ENCODE data around the gene ATF4. TPM values are rescaled to one million over a fixed set of nuclear protein-coding genes. Genes with fewer than 3 reads are reported as not detected.

ATF4 gene
- total RNA-seq, 3 donors from 2014 or later, result 339 to 403 (median 347) TPM

DNA sequence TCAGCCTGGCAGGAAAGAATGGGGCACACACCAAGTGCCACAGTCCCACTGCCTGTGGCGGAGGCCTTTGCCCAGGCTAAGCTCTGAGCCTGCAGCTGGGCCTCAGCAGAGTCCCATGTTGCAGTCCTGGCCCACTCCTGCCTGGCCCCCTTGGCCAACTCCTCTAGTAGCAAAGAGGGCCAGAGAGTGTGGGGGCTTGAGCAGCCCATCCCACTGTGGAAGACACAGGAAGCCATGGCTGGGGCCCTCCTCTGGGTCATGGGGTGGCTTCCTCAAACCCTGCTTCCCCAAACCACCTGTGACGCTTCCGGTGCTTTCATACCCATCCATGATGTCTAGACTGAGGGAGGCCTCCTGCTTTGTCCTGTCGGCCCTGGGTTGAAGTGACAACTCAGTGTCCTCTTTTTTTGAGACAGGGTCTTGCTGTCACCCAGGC is 6.4 kb downstream of the ATF4 start:
- TF ChIP-seq POLR2A (IDR thresholded peaks at IDR 0.05), result no peak
- TF ChIP-seq, protein P1, sequence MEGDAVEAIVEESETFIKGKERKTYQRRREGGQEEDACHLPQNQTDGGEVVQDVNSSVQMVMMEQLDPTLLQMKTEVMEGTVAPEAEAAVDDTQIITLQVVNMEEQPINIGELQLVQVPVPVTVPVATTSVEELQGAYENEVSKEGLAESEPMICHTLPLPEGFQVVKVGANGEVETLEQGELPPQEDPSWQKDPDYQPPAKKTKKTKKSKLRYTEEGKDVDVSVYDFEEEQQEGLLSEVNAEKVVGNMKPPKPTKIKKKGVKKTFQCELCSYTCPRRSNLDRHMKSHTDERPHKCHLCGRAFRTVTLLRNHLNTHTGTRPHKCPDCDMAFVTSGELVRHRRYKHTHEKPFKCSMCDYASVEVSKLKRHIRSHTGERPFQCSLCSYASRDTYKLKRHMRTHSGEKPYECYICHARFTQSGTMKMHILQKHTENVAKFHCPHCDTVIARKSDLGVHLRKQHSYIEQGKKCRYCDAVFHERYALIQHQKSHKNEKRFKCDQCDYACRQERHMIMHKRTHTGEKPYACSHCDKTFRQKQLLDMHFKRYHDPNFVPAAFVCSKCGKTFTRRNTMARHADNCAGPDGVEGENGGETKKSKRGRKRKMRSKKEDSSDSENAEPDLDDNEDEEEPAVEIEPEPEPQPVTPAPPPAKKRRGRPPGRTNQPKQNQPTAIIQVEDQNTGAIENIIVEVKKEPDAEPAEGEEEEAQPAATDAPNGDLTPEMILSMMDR (IDR thresholded peaks at IDR 0.05), result no peak
- no peak for TF ChIP-seq POLR2AphosphoS5 (IDR thresholded peaks at IDR 0.05)
- H3K4me3 ChIP-seq, result no peak overlapping the region
- no peak for DNase-seq (ENCODE audit: low spot score in 2 of 2)
- H3K9me3 ChIP-seq, result no peaks in the 10 kb centered on the region
- H3K27ac ChIP-seq, result peak overlapping the region; percentile 73 to 84
- no peaks in the 10 kb centered on the region for H3K27me3 ChIP-seq
- H3K36me3 ChIP-seq, result no peaks in the 10 kb centered on the region
- H3K4me1 ChIP-seq, result peaks cover 21 to 40% of the 10 kb centered on the region in 2 donors
- intact Hi-C loops (cut with DNase I; ENCODE audit: low total_unique reads), result loop anchor here (5.0 to 10.0 kb wide), 2 partner anchors 212 to 354 kb away; partner anchors contain the start of gene RPL3

DNA sequence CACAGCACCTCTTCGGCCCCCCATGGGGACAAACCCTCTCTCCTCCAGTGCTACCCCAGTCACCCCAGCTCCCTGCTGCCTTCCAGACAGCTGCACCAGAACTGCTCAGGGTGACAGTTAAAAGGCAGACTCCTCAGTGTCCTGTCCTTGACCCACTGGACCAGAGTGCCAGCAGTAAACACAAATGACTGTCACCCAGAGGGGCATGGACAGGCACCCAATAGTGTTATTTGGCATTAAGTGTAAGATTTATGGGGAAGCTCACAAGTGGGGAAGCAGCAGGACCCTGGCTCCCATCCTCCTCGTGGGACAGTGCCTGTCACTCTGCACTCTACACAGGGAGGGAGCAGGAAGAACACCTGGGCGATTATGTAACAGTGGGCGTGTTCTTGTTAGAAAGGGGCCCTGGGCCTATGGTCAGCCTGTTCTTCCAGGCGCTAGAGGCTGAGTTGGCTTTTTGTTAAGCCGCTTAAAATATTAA is 7.2 kb downstream of the ATF4 start:
- Histone ChIP-seq H3K4me3 (no peak overlapping the region), H3K9me3 (no peaks in the 10 kb centered on the region), H3K36me3 (no peaks in the 10 kb centered on the region), H3K27me3 (no peaks in the 10 kb centered on the region), H3K4me1 (peaks cover 20 to 32% of the 10 kb centered on the region in 2 donors), H3K27ac (peak overlapping the region; percentile 73 to 84)
- intact Hi-C loops (cut with DNase I; ENCODE audit: low total_unique reads), result loop anchor here (5.0 to 10.0 kb wide), 2 partner anchors 213 to 355 kb away; partner anchors contain the start of gene RPL3
- DNase-seq (ENCODE audit: low spot score in 2 of 2), result no peak
- TF ChIP-seq, protein P1 (IDR thresholded peaks at IDR 0.05), result no peak
- TF ChIP-seq POLR2AphosphoS5 (IDR thresholded peaks at IDR 0.05) (no peak), POLR2A (IDR thresholded peaks at IDR 0.05) (no peak)

DNA sequence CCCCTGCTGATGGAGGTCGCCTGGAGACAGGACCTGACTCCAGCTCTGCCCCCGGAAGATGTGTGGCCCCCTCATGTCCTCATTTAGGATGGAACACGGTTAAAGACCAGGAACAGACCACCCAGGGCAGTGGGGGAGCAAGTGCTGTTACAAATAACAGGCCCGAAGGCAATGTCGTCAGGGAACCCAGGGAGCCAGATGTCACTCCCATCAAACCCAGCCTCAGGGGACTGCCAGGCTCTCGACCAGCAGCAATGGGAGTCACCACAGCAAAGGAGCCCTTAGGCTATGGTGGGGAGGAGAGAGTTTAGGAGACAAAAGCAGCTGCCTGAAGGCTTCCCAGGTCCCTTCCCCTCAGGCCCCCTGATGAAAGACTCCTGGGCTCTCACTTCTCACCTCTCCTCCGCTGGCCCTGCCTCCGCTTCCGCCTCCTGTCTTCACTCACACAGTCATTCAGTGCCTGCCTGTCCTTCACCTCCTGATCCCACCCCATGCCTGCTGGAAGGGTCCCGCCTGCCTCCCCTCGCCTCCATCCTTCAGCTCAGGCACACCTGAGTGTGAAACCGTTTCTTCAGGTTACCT is 7.8 kb downstream of the ATF4 start:
- no peak for DNase-seq (ENCODE audit: low spot score in 2 of 2)
- H3K36me3 ChIP-seq, result no peaks in the 10 kb centered on the region
- intact Hi-C loops (cut with DNase I; ENCODE audit: low total_unique reads), result loop anchor here (5.0 to 10.0 kb wide), 2 partner anchors 213 to 356 kb away; partner anchors contain the start of gene RPL3
- peaks cover 20 to 29% of the 10 kb centered on the region in 2 donors for H3K4me1 ChIP-seq
- peak overlapping the region; percentile 73 to 84 for H3K27ac ChIP-seq
- TF ChIP-seq, protein P1 (IDR thresholded peaks at IDR 0.05), result no peak
- no peak for TF ChIP-seq POLR2AphosphoS5 (IDR thresholded peaks at IDR 0.05)
- no peaks in the 10 kb centered on the region for H3K9me3 ChIP-seq
- H3K27me3 ChIP-seq, result no peaks in the 10 kb centered on the region
- peak overlapping the region in 1 of 3 donors; percentile 56 for H3K4me3 ChIP-seq

DNA sequence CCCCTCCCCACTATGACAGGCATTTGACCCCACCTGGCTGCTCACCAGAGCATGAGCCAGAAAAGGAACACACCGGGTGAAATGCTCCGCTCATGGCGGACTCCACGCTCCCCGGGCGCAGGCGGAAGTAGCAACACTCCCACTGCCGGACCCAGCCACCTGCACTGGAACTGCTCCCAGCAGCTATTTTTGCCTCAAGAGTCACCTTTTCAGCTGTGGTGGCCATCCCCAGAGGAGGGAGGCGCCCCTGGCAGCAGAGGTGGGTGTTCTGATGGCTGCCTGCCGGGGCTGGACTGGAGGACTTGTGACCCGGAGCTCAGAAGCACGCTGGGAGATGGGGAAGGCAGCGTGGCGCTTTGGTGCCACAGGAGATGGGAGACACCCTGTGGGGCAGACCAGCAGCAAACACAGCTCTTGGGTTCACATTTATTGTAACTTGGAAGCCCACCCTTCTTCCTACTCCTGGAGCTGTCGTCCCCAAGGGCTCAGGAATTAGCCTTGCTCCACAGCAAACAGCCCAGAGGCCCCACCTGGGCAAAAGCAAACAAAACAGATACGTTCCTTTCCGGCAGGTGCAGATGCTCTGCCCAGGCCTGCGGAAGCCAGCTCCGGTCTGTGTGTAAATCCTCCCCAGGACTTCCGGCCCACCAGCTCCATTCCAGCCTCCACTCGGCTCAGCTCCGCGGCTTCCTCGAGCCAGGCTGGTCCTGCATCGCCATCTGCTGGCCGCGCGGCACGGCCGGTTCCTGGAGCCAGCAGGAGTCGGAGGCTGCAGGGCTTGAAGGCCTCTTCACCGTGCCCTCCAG is 8.5 kb downstream of the ATF4 start:
- no peaks in the 10 kb centered on the region for H3K9me3 ChIP-seq
- TF ChIP-seq POLR2A (IDR thresholded peaks at IDR 0.05), result no peak
- TF ChIP-seq, protein P1 (IDR thresholded peaks at IDR 0.05), result peak; percentile 78 to 99 (median 95)
- TF ChIP-seq POLR2AphosphoS5 (IDR thresholded peaks at IDR 0.05), result peak; percentile 75 to 83 (median 79)
- H3K27me3 ChIP-seq, result no peaks in the 10 kb centered on the region
- H3K4me3 ChIP-seq, result peak overlapping the region in 2 of 3 donors; percentile 20 to 56
- peak; percentile 89 to 95 for DNase-seq (ENCODE audit: low spot score in 2 of 2)
- H3K4me1 ChIP-seq, result peaks cover 20 to 29% of the 10 kb centered on the region in 2 donors
- intact Hi-C loops (cut with DNase I; ENCODE audit: low total_unique reads), result loop anchor here (5.0 to 10.0 kb wide), 2 partner anchors 214 to 357 kb away; partner anchors contain the start of gene RPL3
- H3K36me3 ChIP-seq, result no peaks in the 10 kb centered on the region
- H3K27ac ChIP-seq, result peak overlapping the region; percentile 73 to 84

All from breast epithelium (tissue), 4 donors.